ENCODE measurements around the gene PAXX.

Gene PAXX

GRCh38 chr9:137042751-137043727, 50.8 kb downstream of the PAXX start:
- no peak overlapping the region for H3K4me3 ChIP-seq (ENCODE audit: low read depth, low read length)
- TF ChIP-seq CTCF (IDR thresholded peaks at IDR 0.05; ENCODE audit: control insufficient read depth, extremely low read depth, insufficient read depth) = no peak
- DNase-seq (ENCODE audit: low read depth) = no peak

All from LNCaP clone FGC (cell line).